Activated T-helper 17 cell treated with anti-CD3 and anti-CD28 coated beads, Interleukin-2, amount 50 U/mL, for 72 hours (primary cell): ENCODE data around the gene LDAH. TPM values are rescaled to one million over a fixed set of nuclear protein-coding genes. Genes with fewer than 3 reads are reported as not detected.

Source experiments
- ATAC-seq: fragments of 150-1000 bp; cut with Tn5 transposase; replicated peaks from 2 replicates; pipeline ENCODE4 v1.10.0; 2021; ENCODE audit warnings: mild to moderate bottlenecking, moderate library complexity
- H3K27ac Mint-ChIP-seq: one replicate; pipeline ENCODE4 v1.8.0; 2022; ENCODE audit warnings: mixed read lengths
- H3K27me3 Mint-ChIP-seq: one replicate; pipeline ENCODE4 v1.8.0; 2022; ENCODE audit warnings: mixed read lengths
- H3K36me3 Mint-ChIP-seq: one replicate; pipeline ENCODE4 v1.8.0; 2022; ENCODE audit warnings: low read depth, mild to moderate bottlenecking, mixed read lengths
- H3K4me1 Mint-ChIP-seq: one replicate; pipeline ENCODE4 v1.8.0; 2022; ENCODE audit warnings: mixed read lengths
- H3K4me3 Mint-ChIP-seq: one replicate; pipeline ENCODE4 v1.8.0; 2022; ENCODE audit warnings: mild to moderate bottlenecking, mixed read lengths
- H3K9me3 Mint-ChIP-seq: one replicate; pipeline ENCODE4 v1.8.0; 2022; ENCODE audit warnings: mixed read lengths
- total RNA-seq, 2 donors: library from RNA; stranded (reverse); gene quantifications; one replicate each; pipeline ENCODE4 v1.2.3, GENCODE V29; 2022

The LDAH gene
- 10 to 100 TPM; 29.4 to 32.5 TPM for total RNA-seq

DNA sequence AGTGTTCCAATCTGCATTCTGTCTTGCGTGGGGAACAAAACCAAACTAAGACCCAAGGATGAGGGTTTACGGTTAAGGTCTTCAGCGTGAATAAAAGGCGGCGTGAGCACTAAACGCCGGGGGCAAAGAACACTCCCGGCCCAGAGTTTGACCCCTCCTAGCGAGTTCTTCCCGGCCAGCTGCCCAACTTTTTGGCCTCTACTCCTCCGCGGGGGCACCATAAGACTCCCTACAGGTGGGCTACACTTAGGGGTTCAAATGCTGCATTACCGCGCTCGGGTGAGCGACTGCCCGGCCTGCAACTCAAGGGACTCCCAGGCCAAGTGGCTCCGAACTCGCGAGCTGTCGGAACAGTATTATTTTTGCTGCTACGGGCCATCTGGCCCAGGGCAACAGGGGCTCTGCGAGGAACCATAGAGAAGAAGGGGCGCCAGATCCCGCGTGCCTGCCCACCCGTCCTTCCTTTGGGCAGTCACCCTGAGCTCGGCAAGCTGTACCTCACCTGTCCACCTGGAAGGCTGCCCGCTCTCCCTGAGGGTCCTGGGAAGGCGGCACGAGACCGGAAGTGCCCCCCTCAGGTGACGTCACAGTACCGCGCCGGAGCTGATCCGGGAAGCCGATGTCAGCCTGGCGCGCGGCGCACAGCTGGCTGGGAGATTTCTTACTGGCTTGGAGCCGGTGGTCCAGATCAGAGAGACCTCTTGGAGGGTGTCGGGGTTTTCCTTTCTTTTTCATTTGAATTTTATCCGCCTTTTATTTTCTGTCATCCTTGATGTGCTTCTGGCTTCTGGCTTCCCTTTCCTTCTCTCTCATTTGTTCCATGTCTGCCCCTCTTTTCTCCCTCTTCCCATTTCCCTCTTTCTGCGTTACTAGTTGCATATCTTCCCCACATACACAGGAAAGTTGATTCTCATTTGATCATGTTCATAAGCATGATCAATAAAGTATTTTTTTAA lies at the start of gene LDAH:
Gene LDAH (minus strand): TSS at position 567 of the 956 bp plus-strand sequence. CDS start 21,638 bp downstream, outside the sequence.
- H3K4me1 Mint-ChIP-seq, result peaks cover 11% of the 10 kb centered on the region
- ATAC-seq, result peak; percentile 70
- H3K36me3 Mint-ChIP-seq, result peaks cover 18% of the 10 kb centered on the region
- H3K4me3 Mint-ChIP-seq, result peak within 1 kb of the TSS; percentile 95
- H3K27me3 Mint-ChIP-seq, result no peaks in the 10 kb centered on the region
- peak within 1 kb of the TSS; percentile 98 for H3K27ac Mint-ChIP-seq
- no peaks in the 10 kb centered on the region for H3K9me3 Mint-ChIP-seq

DNA sequence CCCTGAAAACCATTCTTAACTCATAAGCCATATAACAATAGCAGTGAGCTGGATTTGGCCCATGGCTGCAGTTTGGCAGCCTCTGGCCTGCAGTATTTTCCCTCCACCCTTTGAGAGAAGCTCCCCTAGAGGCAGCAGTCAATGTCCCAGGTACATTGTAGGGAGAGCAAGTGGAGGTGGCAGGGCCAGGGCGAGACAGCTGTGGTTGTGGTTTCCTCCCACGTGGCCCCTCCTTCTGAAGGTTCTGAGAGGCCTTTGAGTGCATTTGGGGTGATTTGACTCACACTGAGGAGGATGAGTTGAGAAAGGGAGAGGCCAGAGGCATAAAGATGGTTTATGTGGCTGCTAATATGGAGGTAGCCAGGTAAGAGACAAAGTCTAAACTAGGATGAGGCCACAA lies 45.5 kb upstream of the LDAH start:
- H3K4me3 Mint-ChIP-seq, result no peak overlapping the region
- H3K9me3 Mint-ChIP-seq, result no peaks in the 10 kb centered on the region
- no peaks in the 10 kb centered on the region for H3K36me3 Mint-ChIP-seq
- peaks cover 4% of the 10 kb centered on the region for H3K4me1 Mint-ChIP-seq
- peaks cover 29% of the 10 kb centered on the region for H3K27me3 Mint-ChIP-seq
- peak; percentile 98 for ATAC-seq
- no peak overlapping the region for H3K27ac Mint-ChIP-seq

DNA sequence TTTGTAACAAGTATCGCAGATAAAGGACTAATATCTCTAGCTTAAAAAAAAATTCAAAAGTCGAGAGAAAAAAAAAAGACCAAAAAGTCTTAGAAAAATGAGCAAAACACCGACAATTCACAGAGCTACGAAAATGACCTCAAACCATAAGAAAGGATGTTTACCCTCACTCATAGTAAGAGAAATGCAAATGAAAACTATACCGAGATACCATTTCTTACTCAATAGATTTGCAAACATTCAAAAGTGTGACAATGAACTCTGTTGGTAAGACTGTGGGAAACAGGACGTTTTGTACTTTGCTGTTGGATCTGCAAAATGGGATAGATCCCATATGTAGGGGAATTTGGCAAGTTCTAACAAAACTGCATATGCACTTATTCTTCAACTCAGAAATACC lies 39.9 kb upstream of the LDAH start:
- H3K4me3 Mint-ChIP-seq, result no peak overlapping the region
- ATAC-seq, result no peak
- H3K27me3 Mint-ChIP-seq, result peaks cover 28% of the 10 kb centered on the region
- H3K27ac Mint-ChIP-seq, result no peak overlapping the region
- H3K9me3 Mint-ChIP-seq, result no peaks in the 10 kb centered on the region
- no peaks in the 10 kb centered on the region for H3K4me1 Mint-ChIP-seq
- H3K36me3 Mint-ChIP-seq, result no peaks in the 10 kb centered on the region

DNA sequence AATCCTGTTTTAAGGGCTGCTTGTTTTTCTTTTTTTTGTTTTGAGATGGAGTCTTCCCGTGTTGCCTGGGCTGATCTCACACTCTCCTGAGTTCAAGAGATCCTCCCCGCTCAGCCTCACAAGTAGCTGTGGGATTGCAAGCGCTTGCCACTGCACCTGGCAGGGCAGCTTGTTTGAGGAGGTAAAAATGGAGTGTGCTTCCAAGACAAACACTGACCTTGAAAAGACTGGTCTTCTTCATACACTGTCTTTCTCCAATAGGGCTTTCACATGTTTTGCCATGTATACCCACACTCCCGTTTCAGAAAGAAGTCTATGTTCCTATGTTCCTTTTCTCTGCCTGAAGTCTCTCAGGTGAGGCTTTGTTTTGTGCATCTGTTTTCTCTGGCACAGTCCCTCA lies 32.6 kb upstream of the LDAH start:
- no peaks in the 10 kb centered on the region for H3K9me3 Mint-ChIP-seq
- H3K4me1 Mint-ChIP-seq, result no peaks in the 10 kb centered on the region
- H3K4me3 Mint-ChIP-seq, result no peak overlapping the region
- H3K36me3 Mint-ChIP-seq, result no peaks in the 10 kb centered on the region
- H3K27me3 Mint-ChIP-seq, result peaks cover 9% of the 10 kb centered on the region
- no peak for ATAC-seq
- H3K27ac Mint-ChIP-seq, result no peak overlapping the region

DNA sequence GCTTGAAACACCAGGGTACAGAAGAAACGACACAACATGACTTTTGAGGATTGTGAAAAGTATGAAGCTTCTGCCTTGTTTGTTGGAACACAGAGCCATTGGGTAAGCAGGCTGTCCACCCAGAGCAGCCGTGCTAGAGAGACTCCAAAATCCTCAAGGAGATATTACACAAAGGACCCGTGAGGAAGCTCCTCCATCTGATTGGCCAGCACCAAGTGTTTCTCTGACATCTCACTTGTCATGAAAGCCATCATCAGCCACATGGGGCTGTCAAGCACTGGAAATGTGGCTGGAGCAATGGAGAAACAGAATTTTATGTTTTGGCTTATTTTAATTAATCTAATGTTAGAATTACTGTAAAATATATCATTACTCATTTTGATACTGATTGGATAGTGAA lies 29.8 kb upstream of the LDAH start:
- no peaks in the 10 kb centered on the region for H3K36me3 Mint-ChIP-seq
- no peak overlapping the region for H3K4me3 Mint-ChIP-seq
- no peaks in the 10 kb centered on the region for H3K9me3 Mint-ChIP-seq
- no peak overlapping the region for H3K27ac Mint-ChIP-seq
- no peaks in the 10 kb centered on the region for H3K4me1 Mint-ChIP-seq
- no peak for ATAC-seq
- peaks cover 7% of the 10 kb centered on the region for H3K27me3 Mint-ChIP-seq

DNA sequence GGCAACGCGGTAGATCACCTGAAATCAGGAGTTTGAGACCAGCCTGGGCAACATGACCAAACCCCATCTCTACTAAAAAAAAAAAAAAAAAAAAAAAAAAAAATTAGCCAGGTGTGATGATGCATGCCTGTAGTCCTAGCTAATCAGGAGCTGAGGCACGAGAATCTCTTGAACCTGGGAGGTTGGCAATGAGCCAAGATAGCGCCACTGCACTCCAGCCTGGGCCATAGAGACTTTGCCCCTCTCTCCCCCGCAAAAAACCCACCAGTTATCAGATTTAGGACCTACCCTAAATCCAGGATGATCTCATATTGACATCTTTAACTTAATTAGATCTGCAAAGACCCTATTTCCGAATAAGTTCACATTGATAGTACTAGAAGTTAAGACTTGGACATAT lies 29.2 kb upstream of the LDAH start:
- Mint-ChIP-seq H3K27me3 (peaks cover 7% of the 10 kb centered on the region), H3K27ac (no peak overlapping the region), H3K9me3 (no peaks in the 10 kb centered on the region), H3K36me3 (no peaks in the 10 kb centered on the region), H3K4me1 (no peaks in the 10 kb centered on the region), H3K4me3 (no peak overlapping the region)
- ATAC-seq, result no peak

DNA sequence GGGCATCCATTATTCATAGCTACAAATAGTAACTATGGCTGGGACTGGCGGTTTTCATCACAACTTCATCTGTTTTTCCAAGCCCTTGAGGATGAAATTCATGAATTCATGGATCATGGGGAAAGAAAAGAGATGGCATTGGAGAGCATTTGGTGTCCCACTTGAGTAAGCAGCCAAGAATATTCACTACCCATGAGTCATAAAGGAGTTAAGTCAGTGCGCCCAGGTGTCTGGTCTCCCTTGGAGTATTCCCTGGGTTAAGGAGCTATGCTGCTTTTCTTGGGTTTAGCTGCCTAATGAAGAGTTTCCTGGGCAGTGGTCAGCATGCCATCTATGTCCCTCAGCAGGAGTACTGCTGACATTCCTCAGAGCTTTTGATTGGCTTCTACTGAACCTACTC lies 21.3 kb upstream of the LDAH start:
- H3K36me3 Mint-ChIP-seq, result no peaks in the 10 kb centered on the region
- H3K4me1 Mint-ChIP-seq, result no peaks in the 10 kb centered on the region
- H3K27me3 Mint-ChIP-seq, result peaks cover 37% of the 10 kb centered on the region
- no peak overlapping the region for H3K4me3 Mint-ChIP-seq
- no peak for ATAC-seq
- no peak overlapping the region for H3K27ac Mint-ChIP-seq
- H3K9me3 Mint-ChIP-seq, result peaks cover under 1% of the 10 kb centered on the region

DNA sequence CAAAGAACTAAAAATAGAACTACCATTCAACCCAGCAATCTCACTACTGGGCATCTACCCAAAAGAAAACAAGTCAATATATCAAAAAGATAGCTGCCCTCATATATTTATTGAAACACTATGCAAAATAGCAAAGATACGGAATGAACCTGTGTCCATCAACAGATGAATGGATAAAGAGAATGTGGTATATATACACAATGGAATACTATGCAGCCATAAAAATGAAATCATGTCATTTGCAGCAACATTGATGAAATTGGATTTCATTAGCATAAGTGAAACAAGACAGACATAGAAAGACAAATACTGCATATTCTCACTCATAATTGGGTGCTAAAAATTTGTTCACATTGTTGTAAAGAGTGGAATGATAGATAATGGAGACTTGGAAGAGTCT lies 16.2 kb upstream of the LDAH start:
- ATAC-seq, result no peak
- Mint-ChIP-seq H3K36me3 (no peaks in the 10 kb centered on the region), H3K27ac (no peak overlapping the region), H3K9me3 (peaks cover 3% of the 10 kb centered on the region), H3K4me3 (no peak overlapping the region), H3K4me1 (no peaks in the 10 kb centered on the region), H3K27me3 (peaks cover 51% of the 10 kb centered on the region)

DNA sequence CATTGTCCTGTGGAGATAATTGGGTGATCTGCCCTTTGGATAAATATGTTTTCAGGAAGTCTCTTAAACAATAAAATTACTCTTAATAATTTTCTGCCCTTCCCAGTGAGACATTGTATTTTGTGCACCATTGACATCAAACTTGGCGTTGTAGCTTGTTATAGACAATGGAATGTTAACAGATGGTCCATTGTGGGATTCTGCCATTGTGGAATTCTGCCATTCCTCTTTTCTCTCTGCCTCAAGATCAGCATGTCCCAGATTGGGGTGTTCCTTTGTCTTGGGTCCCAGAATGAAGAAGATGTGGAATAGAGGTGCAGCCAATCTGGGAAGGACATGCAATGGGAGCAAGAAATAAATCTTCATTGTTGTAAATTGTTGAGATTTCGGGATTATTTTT lies 15.1 kb upstream of the LDAH start:
- ATAC-seq, result no peak
- peaks cover 54% of the 10 kb centered on the region for H3K27me3 Mint-ChIP-seq
- H3K9me3 Mint-ChIP-seq, result peaks cover 3% of the 10 kb centered on the region
- H3K4me1 Mint-ChIP-seq, result no peaks in the 10 kb centered on the region
- H3K36me3 Mint-ChIP-seq, result no peaks in the 10 kb centered on the region
- no peak overlapping the region for H3K27ac Mint-ChIP-seq
- H3K4me3 Mint-ChIP-seq, result no peak overlapping the region

DNA sequence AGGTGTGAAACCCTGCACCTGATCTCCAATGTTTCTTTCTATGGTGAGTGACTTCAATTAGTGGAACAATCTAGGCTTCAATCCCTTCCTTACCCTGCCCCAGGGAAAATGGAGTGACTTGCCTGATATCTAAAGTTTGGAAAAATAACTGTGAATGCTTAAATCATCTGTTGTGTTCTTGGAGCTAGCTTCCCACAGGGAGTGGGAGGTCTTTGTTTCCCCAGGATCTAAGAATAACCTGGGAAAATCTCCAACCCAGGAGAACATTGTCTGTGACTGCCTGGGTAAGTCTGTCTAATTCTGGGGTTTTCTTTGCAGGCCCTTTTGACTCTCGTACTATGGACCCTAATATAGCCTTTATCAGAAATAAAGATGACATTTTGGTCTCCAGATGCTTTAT lies 13.6 kb upstream of the LDAH start:
- H3K4me1 Mint-ChIP-seq, result no peaks in the 10 kb centered on the region
- H3K27ac Mint-ChIP-seq, result no peak overlapping the region
- H3K27me3 Mint-ChIP-seq, result peaks cover 47% of the 10 kb centered on the region
- H3K4me3 Mint-ChIP-seq, result no peak overlapping the region
- peaks cover 3% of the 10 kb centered on the region for H3K9me3 Mint-ChIP-seq
- ATAC-seq, result no peak
- H3K36me3 Mint-ChIP-seq, result no peaks in the 10 kb centered on the region

DNA sequence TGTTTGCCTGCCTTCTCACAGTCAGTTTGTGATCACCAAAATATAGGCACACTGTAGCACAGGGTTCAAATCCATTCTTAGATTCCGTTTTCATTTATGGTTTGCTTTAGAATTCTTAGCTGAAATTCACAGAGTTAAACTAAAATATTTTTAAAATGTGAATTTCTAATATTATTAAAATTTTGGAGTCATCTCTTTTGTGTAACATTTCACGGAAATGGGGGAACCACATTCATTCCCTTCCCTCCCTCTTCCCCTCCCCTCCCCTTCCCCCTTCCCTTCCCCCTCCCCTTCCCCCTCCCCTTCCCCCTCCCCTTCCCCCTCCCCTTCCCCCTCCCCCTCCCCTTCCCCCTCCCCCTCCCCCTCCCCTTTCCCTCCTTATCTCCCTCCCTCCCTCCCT lies 11.4 kb upstream of the LDAH start:
- Mint-ChIP-seq H3K9me3 (peaks cover 3% of the 10 kb centered on the region), H3K4me3 (no peak overlapping the region), H3K27me3 (peaks cover 40% of the 10 kb centered on the region), H3K27ac (no peak overlapping the region), H3K4me1 (no peaks in the 10 kb centered on the region), H3K36me3 (no peaks in the 10 kb centered on the region)
- ATAC-seq, result no peak

DNA sequence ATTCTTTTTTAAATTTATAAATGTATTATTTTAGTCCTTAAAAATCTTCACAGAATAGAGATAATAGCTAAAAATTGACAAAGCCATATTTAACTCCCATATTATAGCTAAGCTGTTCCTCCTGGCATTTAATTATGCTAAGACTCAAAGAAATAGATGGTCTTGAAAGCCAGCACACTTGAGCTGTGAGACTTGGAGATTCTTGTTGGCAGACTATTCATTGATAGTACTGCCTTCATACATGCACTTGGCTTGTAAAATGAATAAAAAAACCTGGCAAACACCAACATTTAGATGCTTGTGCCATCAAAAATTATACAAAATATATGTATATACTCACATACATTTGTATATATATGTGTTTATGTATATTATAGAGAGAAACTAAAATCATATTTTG lies 9.7 kb upstream of the LDAH start:
- Mint-ChIP-seq H3K9me3 (no peaks in the 10 kb centered on the region), H3K27ac (no peak overlapping the region), H3K27me3 (peaks cover 29% of the 10 kb centered on the region), H3K4me3 (no peak overlapping the region), H3K36me3 (no peaks in the 10 kb centered on the region), H3K4me1 (no peaks in the 10 kb centered on the region)
- ATAC-seq, result no peak

DNA sequence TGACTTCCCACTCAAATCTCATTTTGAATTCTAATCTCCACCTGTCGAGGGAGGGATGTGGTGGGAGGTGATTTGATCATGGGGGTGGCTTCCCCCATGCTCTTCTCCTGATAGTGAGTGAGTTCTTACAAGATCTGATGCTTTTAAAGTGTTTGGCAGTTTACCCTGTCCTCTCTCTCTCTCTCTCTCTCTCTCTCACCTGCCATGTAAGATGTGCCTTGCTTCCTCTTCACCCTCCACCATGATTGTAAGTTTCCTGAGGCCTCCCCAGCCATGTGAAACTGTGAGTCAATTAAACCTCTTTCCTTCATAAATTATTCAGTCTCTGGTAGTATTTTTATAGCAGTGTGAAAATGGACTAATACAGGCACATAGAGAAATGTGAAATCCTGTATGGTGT lies 7.0 kb upstream of the LDAH start:
- H3K27ac Mint-ChIP-seq, result no peak overlapping the region
- H3K27me3 Mint-ChIP-seq, result peaks cover 19% of the 10 kb centered on the region
- no peaks in the 10 kb centered on the region for H3K4me1 Mint-ChIP-seq
- no peak overlapping the region for H3K4me3 Mint-ChIP-seq
- H3K36me3 Mint-ChIP-seq, result no peaks in the 10 kb centered on the region
- H3K9me3 Mint-ChIP-seq, result no peaks in the 10 kb centered on the region
- ATAC-seq, result no peak

DNA sequence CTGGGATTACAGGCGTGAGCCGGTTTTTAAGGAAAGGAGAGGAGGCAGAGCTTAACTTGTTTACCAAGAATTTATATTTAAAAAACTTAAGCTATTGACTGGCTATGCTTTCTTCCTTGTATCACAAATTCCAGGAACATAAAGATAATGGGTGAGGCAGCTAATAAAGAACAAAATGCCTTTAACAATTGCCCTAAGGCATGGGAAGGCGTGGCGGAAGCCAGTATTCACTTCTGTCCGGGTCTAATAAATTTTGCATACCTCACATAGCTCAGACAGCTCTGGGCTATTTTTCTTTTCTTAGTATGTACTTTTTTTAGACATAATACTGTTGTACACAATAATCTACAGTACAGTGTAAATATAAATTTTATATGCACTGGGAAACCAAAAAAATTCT lies 1.0 kb upstream of the LDAH start:
- Mint-ChIP-seq H3K4me1 (peaks cover 3% of the 10 kb centered on the region), H3K27me3 (no peaks in the 10 kb centered on the region), H3K36me3 (peaks cover 11% of the 10 kb centered on the region), H3K27ac (no peak overlapping the region), H3K4me3 (peak overlapping the region; percentile 14), H3K9me3 (no peaks in the 10 kb centered on the region)
- ATAC-seq, result no peak

DNA sequence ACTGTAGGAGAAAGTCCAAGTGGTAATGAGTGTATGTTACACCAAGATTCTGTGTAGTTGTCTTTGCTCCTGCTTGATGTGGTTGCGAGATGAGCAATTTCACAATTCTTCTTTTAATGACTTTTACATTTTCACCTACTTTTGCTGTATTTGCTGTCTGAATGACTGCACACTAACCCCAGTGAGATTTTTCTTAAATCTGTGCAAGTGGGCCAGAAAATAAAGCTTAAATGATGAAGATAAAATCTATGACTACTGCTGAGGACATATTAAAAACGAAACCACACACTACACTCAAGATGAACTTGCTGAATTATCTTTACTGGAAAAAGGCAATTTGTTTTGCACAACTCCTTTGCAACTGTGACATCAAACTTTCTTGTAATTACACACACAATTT lies 4.1 kb downstream of the LDAH start:
- Mint-ChIP-seq H3K4me1 (peaks cover 24% of the 10 kb centered on the region), H3K27me3 (no peaks in the 10 kb centered on the region), H3K4me3 (peak overlapping the region; percentile 57), H3K36me3 (peaks cover 26% of the 10 kb centered on the region), H3K9me3 (no peaks in the 10 kb centered on the region), H3K27ac (peak overlapping the region; percentile 87)
- peak; percentile 81 for ATAC-seq
